ENCODE results near the gene RPP25.

The RPP25 gene

DNA sequence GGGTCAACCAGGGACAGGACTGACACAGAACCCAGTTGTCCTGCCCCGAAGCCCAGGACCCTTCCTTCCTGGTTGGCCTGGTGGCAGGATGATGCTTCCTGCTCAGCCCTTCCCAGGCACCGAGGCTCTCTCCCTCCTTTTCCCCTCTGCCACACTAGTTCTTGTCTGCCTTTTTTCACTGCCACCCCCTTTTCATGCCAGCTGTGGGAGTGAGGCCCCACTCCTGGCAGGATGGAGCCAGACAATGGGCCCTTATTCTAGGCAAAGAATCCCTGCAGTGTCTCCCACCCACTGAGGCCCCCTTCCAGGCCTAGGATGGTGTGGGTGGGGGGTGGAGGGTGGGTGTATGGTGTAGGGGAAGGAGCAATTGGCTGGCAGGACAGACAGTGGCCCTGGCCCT, 37.7 kb upstream of the RPP25 start:
- H2BK5ac ChIP-seq (ENCODE audit: low read length) = no peak overlapping the region
- H4K91ac ChIP-seq (ENCODE audit: low read depth, low read length, poor library complexity) = no peak overlapping the region
- no peak overlapping the region for H3K4me2 ChIP-seq (ENCODE audit: insufficient read depth, low read length, poor library complexity, severe bottlenecking)
- no peak overlapping the region for H3K18ac ChIP-seq (ENCODE audit: low read length)
- H2AK5ac ChIP-seq (ENCODE audit: low read depth, low read length) = no peak overlapping the region
- H3K27ac ChIP-seq (replicated peaks; ENCODE audit: low read length) = no peak overlapping the region
- no peak overlapping the region for H3K4me3 ChIP-seq (ENCODE audit: low read length in 2 of 2)
- no peak overlapping the region for H2BK12ac ChIP-seq (ENCODE audit: low read length)
- no peak overlapping the region for H3K9ac ChIP-seq (ENCODE audit: low read depth, low read length, poor library complexity)
- H2AFZ ChIP-seq (ENCODE audit: low read length) = no peak overlapping the region
- no peak overlapping the region for H3K23ac ChIP-seq (ENCODE audit: low read depth, low read length, poor library complexity)
- no peaks in the 10 kb centered on the region for H3K36me3 ChIP-seq (replicated peaks in 1 of 2; ENCODE audit: control insufficient read depth in 2 of 2, insufficient read depth in 2 of 2, low read length in 2 of 2)
- no peak overlapping the region for H2BK15ac ChIP-seq (ENCODE audit: low read length)
- peaks cover 0 to 14% (median 0%) of the 10 kb centered on the region in 3 experiments for H3K27me3 ChIP-seq (ENCODE audit: control insufficient read depth in 3 of 3, insufficient read depth in 3 of 3, low read depth in 1 of 3, low read length in 3 of 3)
- H2BK120ac ChIP-seq (ENCODE audit: low read depth, low read length) = no peak overlapping the region
- DNase-seq (ENCODE audit: low spot score) = no peak
- H3K9me3 ChIP-seq (replicated peaks in 1 of 2; ENCODE audit: control insufficient read depth in 2 of 2, insufficient read depth in 1 of 2, low read depth in 1 of 2, low read length in 2 of 2) = peaks cover 0 to 8% of the 10 kb centered on the region in 2 donors
- H3K79me1 ChIP-seq (ENCODE audit: low read depth, low read length) = no peaks in the 10 kb centered on the region
- H3K4ac ChIP-seq (ENCODE audit: low read length) = no peak overlapping the region
- no peak overlapping the region for H3K14ac ChIP-seq (ENCODE audit: low read length)
- peaks cover 2 to 6% of the 10 kb centered on the region in 2 donors for H3K4me1 ChIP-seq (ENCODE audit: control insufficient read depth in 2 of 2, insufficient read depth in 1 of 2, low read depth in 1 of 2, low read length in 2 of 2)
- no peak overlapping the region for H4K8ac ChIP-seq (ENCODE audit: low read depth, low read length)
- WGBS, 2 donors (ENCODE audit: extremely low coverage in 2 of 2, insufficient read length in 2 of 2, insufficient replicate concordance in 1 of 2) = no CpG with 5 or more reads among the region's 2 CpGs

DNA sequence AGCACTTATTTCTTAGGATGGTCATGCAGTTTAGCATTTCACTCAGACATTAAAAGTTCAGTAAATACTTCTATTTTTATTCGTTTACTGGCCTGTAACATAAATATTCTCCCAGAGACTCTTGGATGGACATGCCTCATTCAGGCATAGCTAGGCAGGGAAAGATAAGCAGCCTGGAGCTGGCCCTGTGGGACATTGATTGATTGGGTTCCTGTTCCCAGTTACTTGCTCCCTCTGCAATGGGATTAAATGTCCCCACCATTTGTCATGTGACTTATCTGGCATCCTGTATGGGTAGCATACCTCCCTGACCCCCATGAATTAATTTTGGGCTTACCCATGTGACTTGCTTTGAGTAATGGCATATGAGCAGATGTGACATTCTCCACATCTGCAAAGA, 36.0 kb upstream of the RPP25 start:
- H3K9ac ChIP-seq (ENCODE audit: low read depth, low read length, poor library complexity) = no peak overlapping the region
- no peaks in the 10 kb centered on the region for H3K79me1 ChIP-seq (ENCODE audit: low read depth, low read length)
- no peak overlapping the region for H3K4me2 ChIP-seq (ENCODE audit: insufficient read depth, low read length, poor library complexity, severe bottlenecking)
- H2BK120ac ChIP-seq (ENCODE audit: low read depth, low read length) = no peak overlapping the region
- H3K27me3 ChIP-seq (ENCODE audit: control insufficient read depth in 3 of 3, insufficient read depth in 3 of 3, low read depth in 1 of 3, low read length in 3 of 3) = peaks cover 0 to 14% (median 0%) of the 10 kb centered on the region in 3 experiments
- H2AFZ ChIP-seq (ENCODE audit: low read length) = no peak overlapping the region
- H4K8ac ChIP-seq (ENCODE audit: low read depth, low read length) = no peak overlapping the region
- no peak overlapping the region for H2BK5ac ChIP-seq (ENCODE audit: low read length)
- no peak overlapping the region for H2BK12ac ChIP-seq (ENCODE audit: low read length)
- no peak overlapping the region for H3K18ac ChIP-seq (ENCODE audit: low read length)
- H3K4ac ChIP-seq (ENCODE audit: low read length) = no peak overlapping the region
- peaks cover 2 to 6% of the 10 kb centered on the region in 2 donors for H3K4me1 ChIP-seq (ENCODE audit: control insufficient read depth in 2 of 2, insufficient read depth in 1 of 2, low read depth in 1 of 2, low read length in 2 of 2)
- no CpG with 5 or more reads among the region's 1 CpG for WGBS, 2 donors (ENCODE audit: extremely low coverage in 2 of 2, insufficient read length in 2 of 2, insufficient replicate concordance in 1 of 2)
- H3K36me3 ChIP-seq (replicated peaks in 1 of 2; ENCODE audit: control insufficient read depth in 2 of 2, insufficient read depth in 2 of 2, low read length in 2 of 2) = no peaks in the 10 kb centered on the region
- H3K23ac ChIP-seq (ENCODE audit: low read depth, low read length, poor library complexity) = no peak overlapping the region
- H3K27ac ChIP-seq (replicated peaks; ENCODE audit: low read length) = no peak overlapping the region
- no peak for DNase-seq (ENCODE audit: low spot score)
- peaks cover 0 to 5% of the 10 kb centered on the region in 2 donors for H3K9me3 ChIP-seq (replicated peaks in 1 of 2; ENCODE audit: control insufficient read depth in 2 of 2, insufficient read depth in 1 of 2, low read depth in 1 of 2, low read length in 2 of 2)
- H2BK15ac ChIP-seq (ENCODE audit: low read length) = no peak overlapping the region
- H3K4me3 ChIP-seq (ENCODE audit: low read length in 2 of 2) = no peak overlapping the region
- no peak overlapping the region for H4K91ac ChIP-seq (ENCODE audit: low read depth, low read length, poor library complexity)
- no peak overlapping the region for H2AK5ac ChIP-seq (ENCODE audit: low read depth, low read length)
- no peak overlapping the region for H3K14ac ChIP-seq (ENCODE audit: low read length)

DNA sequence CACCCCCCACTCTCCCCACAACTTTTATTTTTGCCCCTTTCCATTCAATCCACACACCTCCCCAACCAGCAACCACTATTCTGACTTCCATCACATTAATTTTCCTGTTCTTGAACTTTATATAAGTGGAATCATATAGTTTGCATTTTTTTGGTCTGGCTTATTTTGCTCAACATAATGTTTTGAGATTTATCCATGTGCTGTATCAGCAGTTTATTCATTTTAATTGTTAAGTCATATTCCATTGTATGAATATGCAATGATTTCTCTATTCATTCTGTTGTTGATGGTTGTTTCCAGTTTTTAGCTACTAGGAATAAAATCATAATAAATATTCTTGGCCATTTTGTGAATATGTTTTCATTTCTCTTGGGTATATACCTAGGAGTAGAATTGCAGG, 33.0 kb upstream of the RPP25 start:
- H3K79me1 ChIP-seq (ENCODE audit: low read depth, low read length) = no peaks in the 10 kb centered on the region
- H3K14ac ChIP-seq (ENCODE audit: low read length) = no peak overlapping the region
- H3K4ac ChIP-seq (ENCODE audit: low read length) = no peak overlapping the region
- peaks cover 0 to 9% (median 0%) of the 10 kb centered on the region in 3 experiments for H3K27me3 ChIP-seq (ENCODE audit: control insufficient read depth in 3 of 3, insufficient read depth in 3 of 3, low read depth in 1 of 3, low read length in 3 of 3)
- no peak overlapping the region for H2AFZ ChIP-seq (ENCODE audit: low read length)
- H3K9me3 ChIP-seq (replicated peaks in 1 of 2; ENCODE audit: control insufficient read depth in 2 of 2, insufficient read depth in 1 of 2, low read depth in 1 of 2, low read length in 2 of 2) = no peaks in the 10 kb centered on the region
- DNase-seq (ENCODE audit: low spot score) = no peak
- no peak overlapping the region for H2BK15ac ChIP-seq (ENCODE audit: low read length)
- no peak overlapping the region for H3K4me3 ChIP-seq (ENCODE audit: low read length in 2 of 2)
- H3K4me1 ChIP-seq (ENCODE audit: control insufficient read depth in 2 of 2, insufficient read depth in 1 of 2, low read depth in 1 of 2, low read length in 2 of 2) = no peaks in the 10 kb centered on the region
- no peak overlapping the region for H2BK5ac ChIP-seq (ENCODE audit: low read length)
- H2AK5ac ChIP-seq (ENCODE audit: low read depth, low read length) = no peak overlapping the region
- no peak overlapping the region for H3K27ac ChIP-seq (replicated peaks; ENCODE audit: low read length)
- H4K91ac ChIP-seq (ENCODE audit: low read depth, low read length, poor library complexity) = no peak overlapping the region
- H2BK12ac ChIP-seq (ENCODE audit: low read length) = no peak overlapping the region
- no peak overlapping the region for H3K9ac ChIP-seq (ENCODE audit: low read depth, low read length, poor library complexity)
- H4K8ac ChIP-seq (ENCODE audit: low read depth, low read length) = no peak overlapping the region
- no peak overlapping the region for H3K23ac ChIP-seq (ENCODE audit: low read depth, low read length, poor library complexity)
- no peak overlapping the region for H3K18ac ChIP-seq (ENCODE audit: low read length)
- no peak overlapping the region for H3K4me2 ChIP-seq (ENCODE audit: insufficient read depth, low read length, poor library complexity, severe bottlenecking)
- no peak overlapping the region for H2BK120ac ChIP-seq (ENCODE audit: low read depth, low read length)
- H3K36me3 ChIP-seq (replicated peaks in 1 of 2; ENCODE audit: control insufficient read depth in 2 of 2, insufficient read depth in 2 of 2, low read length in 2 of 2) = no peaks in the 10 kb centered on the region

DNA sequence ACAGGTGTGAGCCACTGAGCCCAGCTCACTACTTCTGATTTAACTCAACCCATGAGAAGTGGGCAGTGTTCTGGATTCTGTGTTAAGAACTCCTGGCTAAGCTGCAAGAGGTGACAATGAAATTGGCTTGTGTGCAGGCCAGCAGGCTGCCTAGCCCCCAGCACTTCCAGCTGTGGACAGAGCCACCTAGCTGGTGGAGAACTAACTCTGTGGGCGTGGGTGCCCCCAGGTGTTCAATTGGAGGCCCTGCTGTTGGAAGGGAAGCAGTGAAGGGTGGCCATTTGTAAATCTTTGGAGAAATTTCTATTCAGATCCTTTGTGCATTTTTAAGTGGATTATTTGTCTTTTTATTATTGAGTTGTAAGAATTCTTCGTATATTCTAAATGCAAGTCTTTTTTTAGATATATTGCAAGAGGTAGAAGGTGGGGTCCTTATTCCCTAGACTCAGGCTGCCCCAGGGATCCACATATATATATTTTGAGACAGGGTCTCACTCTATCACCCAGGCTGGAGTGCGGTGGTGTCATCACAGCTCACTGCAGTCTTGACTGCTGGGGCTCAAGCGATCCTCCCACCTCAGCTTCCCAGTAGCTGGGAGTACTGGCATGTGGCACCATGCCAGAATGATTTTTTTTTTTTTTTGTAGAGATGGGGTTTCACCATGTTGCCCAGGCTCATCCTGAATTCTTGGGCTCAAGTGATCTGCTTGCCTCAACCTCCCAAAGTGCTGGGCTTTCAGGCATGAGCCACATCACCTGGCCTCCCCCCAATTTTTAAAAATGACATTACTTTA, 31.6 kb upstream of the RPP25 start:
- peaks cover 0 to 3% of the 10 kb centered on the region in 2 donors for H3K4me1 ChIP-seq (ENCODE audit: control insufficient read depth in 2 of 2, insufficient read depth in 1 of 2, low read depth in 1 of 2, low read length in 2 of 2)
- H2BK15ac ChIP-seq (ENCODE audit: low read length) = no peak overlapping the region
- no peaks in the 10 kb centered on the region for H3K9me3 ChIP-seq (replicated peaks in 1 of 2; ENCODE audit: control insufficient read depth in 2 of 2, insufficient read depth in 1 of 2, low read depth in 1 of 2, low read length in 2 of 2)
- no peak overlapping the region for H4K8ac ChIP-seq (ENCODE audit: low read depth, low read length)
- no peak overlapping the region for H3K18ac ChIP-seq (ENCODE audit: low read length)
- H2BK120ac ChIP-seq (ENCODE audit: low read depth, low read length) = no peak overlapping the region
- no peak overlapping the region for H3K27ac ChIP-seq (replicated peaks; ENCODE audit: low read length)
- H2AK5ac ChIP-seq (ENCODE audit: low read depth, low read length) = no peak overlapping the region
- no peak overlapping the region for H3K4ac ChIP-seq (ENCODE audit: low read length)
- H3K79me1 ChIP-seq (ENCODE audit: low read depth, low read length) = no peaks in the 10 kb centered on the region
- no peak overlapping the region for H2AFZ ChIP-seq (ENCODE audit: low read length)
- H3K4me3 ChIP-seq (ENCODE audit: low read length in 2 of 2) = no peak overlapping the region
- no peak overlapping the region for H3K14ac ChIP-seq (ENCODE audit: low read length)
- H2BK12ac ChIP-seq (ENCODE audit: low read length) = no peak overlapping the region
- H2BK5ac ChIP-seq (ENCODE audit: low read length) = no peak overlapping the region
- WGBS, 2 donors (ENCODE audit: extremely low coverage in 2 of 2, insufficient read length in 2 of 2, insufficient replicate concordance in 1 of 2) = no CpG with 5 or more reads among the region's 4 CpGs
- no peak for DNase-seq (ENCODE audit: low spot score)
- no peak overlapping the region for H3K4me2 ChIP-seq (ENCODE audit: insufficient read depth, low read length, poor library complexity, severe bottlenecking)
- H3K23ac ChIP-seq (ENCODE audit: low read depth, low read length, poor library complexity) = no peak overlapping the region
- H4K91ac ChIP-seq (ENCODE audit: low read depth, low read length, poor library complexity) = no peak overlapping the region
- H3K27me3 ChIP-seq (ENCODE audit: control insufficient read depth in 3 of 3, insufficient read depth in 3 of 3, low read depth in 1 of 3, low read length in 3 of 3) = peaks cover 0 to 9% (median 0%) of the 10 kb centered on the region in 3 experiments
- H3K36me3 ChIP-seq (replicated peaks in 1 of 2; ENCODE audit: control insufficient read depth in 2 of 2, insufficient read depth in 2 of 2, low read length in 2 of 2) = no peaks in the 10 kb centered on the region
- H3K9ac ChIP-seq (ENCODE audit: low read depth, low read length, poor library complexity) = peak overlapping the region; percentile 21
